HCT116 (cell line): ENCODE data around the gene PDCD10.

Experiments used
- CTCF ChIP-seq, 3 experiments: fragments of 200-600 bp in 1 of 3; sonication (generic) in 1 of 3; IDR thresholded peaks in 2 of 3; conservative IDR thresholded peaks in 1 of 3; 2 replicates each; pipeline ENCODE4 v1.5.1; 2012 to 2017; ENCODE audit warnings: low read depth in 2 of 3, low read length in 2 of 3, antibody characterized with exemption in 1 of 3, borderline replicate concordance in 1 of 3, control low read depth in 1 of 3, mild to moderate bottlenecking in 1 of 3, mixed read lengths in 1 of 3, mixed run types in 1 of 3, moderate library complexity in 1 of 3; ENCODE audit not compliant: insufficient read depth in 1 of 3
- ELF1 ChIP-seq: IDR thresholded peaks from 2 replicates; pipeline ENCODE4 v1.6.1; 2012; ENCODE audit warnings: low read depth, borderline replicate concordance
- EZH2 ChIP-seq: fragments of 200-600 bp; sonication (generic); IDR thresholded peaks from 2 replicates; pipeline ENCODE4 v1.6.1; 2017; ENCODE audit warnings: antibody characterized with exemption, mixed run types
- MAX ChIP-seq: IDR thresholded peaks from 2 replicates; pipeline ENCODE4 v1.6.1; 2012
- POLR2A ChIP-seq: IDR thresholded peaks from 2 replicates; pipeline ENCODE4 v1.7.0; 2011; ENCODE audit warnings: borderline replicate concordance; ENCODE audit not compliant: insufficient read depth, insufficient read length; ENCODE audit errors: extremely low read depth
- SIN3A ChIP-seq: IDR thresholded peaks from 2 replicates; pipeline ENCODE4 v1.6.1; 2012; ENCODE audit warnings: low read depth
- SRF ChIP-seq: IDR thresholded peaks from 2 replicates; pipeline ENCODE4 v1.6.1; 2012; ENCODE audit warnings: low read depth
- TCF7L2 ChIP-seq: IDR thresholded peaks from 2 replicates; pipeline ENCODE4 v1.7.0; 2011; ENCODE audit warnings: borderline replicate concordance, inconsistent platforms; ENCODE audit not compliant: insufficient read depth, insufficient read length; ENCODE audit errors: extremely low read depth
- ZNF274 ChIP-seq: fragments of 200-500 bp; sonication (Bioruptor generic); IDR thresholded peaks from 2 replicates; pipeline ENCODE4 v1.6.1; 2014; ENCODE audit warnings: mild to moderate bottlenecking, low read depth, low read length, inconsistent platforms
- TF ChIP-seq, protein P1 (sequence below): IDR thresholded peaks from 2 replicates; pipeline ENCODE4 v1.6.1; 2012; ENCODE audit warnings: low read depth

DNA sequence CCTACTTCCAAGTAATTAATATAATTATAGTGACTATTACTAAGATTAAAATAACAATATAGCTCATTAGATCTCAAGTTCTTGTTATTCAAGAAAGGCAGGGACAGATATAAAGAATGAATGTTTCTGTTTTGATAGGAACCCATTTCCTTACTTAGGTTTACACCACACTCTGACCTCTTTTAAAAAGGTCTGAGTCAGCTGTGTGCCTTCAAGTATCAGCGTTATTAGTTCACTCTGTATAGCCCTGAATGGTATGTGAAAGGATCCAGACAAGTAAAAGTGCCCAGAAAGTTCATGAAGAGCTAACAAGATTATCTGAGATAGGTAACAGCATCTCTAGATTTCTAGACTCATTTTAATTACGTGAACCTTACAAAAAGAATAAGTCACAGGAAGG lies 28.9 kb downstream of the PDCD10 start:
- TF ChIP-seq CTCF (IDR thresholded peaks at IDR 0.05 in 2 of 3, conservative IDR thresholded peaks at IDR 0.05 in 1 of 3; ENCODE audit: borderline replicate concordance in 1 of 3, insufficient read depth in 1 of 3, low read depth in 2 of 3, low read length in 2 of 3) (no peak), SRF (no peak), EZH2 (no peak), POLR2A (no peak), SIN3A (no peak), ZNF274 (no peak), ELF1 (no peak), TCF7L2 (no peak), MAX (no peak)
- TF ChIP-seq, protein P1, sequence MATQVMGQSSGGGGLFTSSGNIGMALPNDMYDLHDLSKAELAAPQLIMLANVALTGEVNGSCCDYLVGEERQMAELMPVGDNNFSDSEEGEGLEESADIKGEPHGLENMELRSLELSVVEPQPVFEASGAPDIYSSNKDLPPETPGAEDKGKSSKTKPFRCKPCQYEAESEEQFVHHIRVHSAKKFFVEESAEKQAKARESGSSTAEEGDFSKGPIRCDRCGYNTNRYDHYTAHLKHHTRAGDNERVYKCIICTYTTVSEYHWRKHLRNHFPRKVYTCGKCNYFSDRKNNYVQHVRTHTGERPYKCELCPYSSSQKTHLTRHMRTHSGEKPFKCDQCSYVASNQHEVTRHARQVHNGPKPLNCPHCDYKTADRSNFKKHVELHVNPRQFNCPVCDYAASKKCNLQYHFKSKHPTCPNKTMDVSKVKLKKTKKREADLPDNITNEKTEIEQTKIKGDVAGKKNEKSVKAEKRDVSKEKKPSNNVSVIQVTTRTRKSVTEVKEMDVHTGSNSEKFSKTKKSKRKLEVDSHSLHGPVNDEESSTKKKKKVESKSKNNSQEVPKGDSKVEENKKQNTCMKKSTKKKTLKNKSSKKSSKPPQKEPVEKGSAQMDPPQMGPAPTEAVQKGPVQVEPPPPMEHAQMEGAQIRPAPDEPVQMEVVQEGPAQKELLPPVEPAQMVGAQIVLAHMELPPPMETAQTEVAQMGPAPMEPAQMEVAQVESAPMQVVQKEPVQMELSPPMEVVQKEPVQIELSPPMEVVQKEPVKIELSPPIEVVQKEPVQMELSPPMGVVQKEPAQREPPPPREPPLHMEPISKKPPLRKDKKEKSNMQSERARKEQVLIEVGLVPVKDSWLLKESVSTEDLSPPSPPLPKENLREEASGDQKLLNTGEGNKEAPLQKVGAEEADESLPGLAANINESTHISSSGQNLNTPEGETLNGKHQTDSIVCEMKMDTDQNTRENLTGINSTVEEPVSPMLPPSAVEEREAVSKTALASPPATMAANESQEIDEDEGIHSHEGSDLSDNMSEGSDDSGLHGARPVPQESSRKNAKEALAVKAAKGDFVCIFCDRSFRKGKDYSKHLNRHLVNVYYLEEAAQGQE = no peak
